PFSK-1 (cell line): ENCODE data around the gene CDCP2.

Experiments
- FOXP2 ChIP-seq: optimal IDR thresholded peaks from 2 replicates; pipeline ENCODE3; 2011; ENCODE audit warnings: borderline replicate concordance, control low read depth, inconsistent platforms; ENCODE audit not compliant: insufficient read depth; ENCODE audit errors: extremely low read length, extremely low read depth
- POLR2AphosphoS5 ChIP-seq: IDR thresholded peaks from 2 replicates; pipeline ENCODE4 v1.6.1; 2012; ENCODE audit warnings: low read depth, mild to moderate bottlenecking, control low read depth, low read length, moderate library complexity
- SIN3A ChIP-seq: IDR thresholded peaks from 2 replicates; pipeline ENCODE4 v1.6.1; 2012; ENCODE audit warnings: mild to moderate bottlenecking, low read length, moderate library complexity, borderline replicate concordance; ENCODE audit not compliant: insufficient read depth
- TAF1 ChIP-seq: IDR thresholded peaks from 2 replicates; pipeline ENCODE4 v1.6.1; 2012; ENCODE audit warnings: low read length, control low read depth, borderline replicate concordance; ENCODE audit not compliant: insufficient read depth
- TF ChIP-seq, protein P1 (sequence below), 2 experiments: IDR thresholded peaks; 2 replicates each; pipeline versions ENCODE4 v1.6.1 to v1.8.0; 2011 to 2012; ENCODE audit warnings: low read depth in 2 of 2, low read length in 2 of 2, control low read depth in 1 of 2, inconsistent platforms in 1 of 2, mild to moderate bottlenecking in 1 of 2, moderate library complexity in 1 of 2; ENCODE audit not compliant: insufficient read depth in 1 of 2

CDCP2 gene

DNA sequence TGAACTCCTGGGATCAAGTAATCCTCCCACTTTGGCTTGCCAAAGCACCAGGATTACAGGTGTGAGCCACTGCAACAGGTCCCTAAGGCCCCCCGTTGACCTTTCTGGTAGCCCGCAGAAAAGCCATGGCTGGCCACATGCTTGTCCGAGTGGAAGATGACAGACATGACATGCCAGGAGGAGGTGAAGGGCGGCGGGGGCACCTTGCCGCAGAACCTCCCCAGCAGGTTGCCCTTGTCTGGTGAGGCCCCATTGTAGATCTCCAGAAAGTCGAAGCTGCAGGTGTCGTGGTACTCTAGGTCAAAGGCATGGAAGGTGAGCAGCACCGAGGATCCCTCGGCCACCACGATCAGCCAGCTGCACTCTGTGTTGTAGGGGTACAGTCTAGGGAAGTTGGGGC, 8.4 kb downstream of the CDCP2 start:
- TF ChIP-seq, protein P1, sequence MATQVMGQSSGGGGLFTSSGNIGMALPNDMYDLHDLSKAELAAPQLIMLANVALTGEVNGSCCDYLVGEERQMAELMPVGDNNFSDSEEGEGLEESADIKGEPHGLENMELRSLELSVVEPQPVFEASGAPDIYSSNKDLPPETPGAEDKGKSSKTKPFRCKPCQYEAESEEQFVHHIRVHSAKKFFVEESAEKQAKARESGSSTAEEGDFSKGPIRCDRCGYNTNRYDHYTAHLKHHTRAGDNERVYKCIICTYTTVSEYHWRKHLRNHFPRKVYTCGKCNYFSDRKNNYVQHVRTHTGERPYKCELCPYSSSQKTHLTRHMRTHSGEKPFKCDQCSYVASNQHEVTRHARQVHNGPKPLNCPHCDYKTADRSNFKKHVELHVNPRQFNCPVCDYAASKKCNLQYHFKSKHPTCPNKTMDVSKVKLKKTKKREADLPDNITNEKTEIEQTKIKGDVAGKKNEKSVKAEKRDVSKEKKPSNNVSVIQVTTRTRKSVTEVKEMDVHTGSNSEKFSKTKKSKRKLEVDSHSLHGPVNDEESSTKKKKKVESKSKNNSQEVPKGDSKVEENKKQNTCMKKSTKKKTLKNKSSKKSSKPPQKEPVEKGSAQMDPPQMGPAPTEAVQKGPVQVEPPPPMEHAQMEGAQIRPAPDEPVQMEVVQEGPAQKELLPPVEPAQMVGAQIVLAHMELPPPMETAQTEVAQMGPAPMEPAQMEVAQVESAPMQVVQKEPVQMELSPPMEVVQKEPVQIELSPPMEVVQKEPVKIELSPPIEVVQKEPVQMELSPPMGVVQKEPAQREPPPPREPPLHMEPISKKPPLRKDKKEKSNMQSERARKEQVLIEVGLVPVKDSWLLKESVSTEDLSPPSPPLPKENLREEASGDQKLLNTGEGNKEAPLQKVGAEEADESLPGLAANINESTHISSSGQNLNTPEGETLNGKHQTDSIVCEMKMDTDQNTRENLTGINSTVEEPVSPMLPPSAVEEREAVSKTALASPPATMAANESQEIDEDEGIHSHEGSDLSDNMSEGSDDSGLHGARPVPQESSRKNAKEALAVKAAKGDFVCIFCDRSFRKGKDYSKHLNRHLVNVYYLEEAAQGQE (IDR thresholded peaks at IDR 0.05; ENCODE audit: insufficient read depth in 1 of 2, low read depth in 2 of 2, low read length in 2 of 2): no peak
- TF ChIP-seq SIN3A: no peak

DNA sequence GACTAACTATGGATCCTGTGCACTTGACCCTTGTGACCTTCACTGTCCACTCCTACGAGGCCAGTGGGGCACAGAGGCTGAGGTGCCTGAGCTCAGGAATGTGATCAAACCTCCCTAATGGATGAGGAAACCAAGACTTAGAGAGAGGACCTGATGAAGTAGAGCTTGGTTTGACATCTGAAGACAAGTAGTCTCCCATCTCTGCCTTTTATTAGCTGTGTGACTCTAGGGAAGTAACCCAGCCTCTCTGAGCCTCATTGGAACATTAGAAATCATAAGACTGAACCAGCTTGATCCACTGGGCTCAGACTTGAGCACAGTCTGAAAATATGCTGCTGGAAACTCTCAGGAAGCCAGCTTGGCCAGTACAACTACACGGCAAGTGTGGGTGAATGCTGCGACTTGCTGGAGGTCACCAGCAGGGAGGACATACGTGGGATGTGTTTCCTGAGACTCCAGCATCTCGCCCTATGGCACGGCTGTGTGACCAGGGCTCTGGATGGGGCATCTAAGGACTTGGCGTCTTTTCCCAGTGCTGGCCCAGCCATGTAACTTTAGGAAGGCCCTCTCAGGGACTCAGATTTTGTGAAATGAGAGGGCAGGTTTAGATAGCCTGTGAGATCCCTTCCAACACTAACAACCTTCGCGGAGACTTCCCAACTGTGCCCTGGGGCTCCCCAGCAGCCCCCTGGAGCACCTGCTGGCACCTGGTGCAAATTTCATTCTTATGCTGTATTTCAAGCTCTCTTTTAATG, 10.5 kb downstream of the CDCP2 start:
- TF ChIP-seq TAF1 (no peak), POLR2AphosphoS5 (no peak), SIN3A (no peak), FOXP2 (no peak)
- TF ChIP-seq, protein P1 (IDR thresholded peaks at IDR 0.05; ENCODE audit: insufficient read depth in 1 of 2, low read depth in 2 of 2, low read length in 2 of 2): no peak

DNA sequence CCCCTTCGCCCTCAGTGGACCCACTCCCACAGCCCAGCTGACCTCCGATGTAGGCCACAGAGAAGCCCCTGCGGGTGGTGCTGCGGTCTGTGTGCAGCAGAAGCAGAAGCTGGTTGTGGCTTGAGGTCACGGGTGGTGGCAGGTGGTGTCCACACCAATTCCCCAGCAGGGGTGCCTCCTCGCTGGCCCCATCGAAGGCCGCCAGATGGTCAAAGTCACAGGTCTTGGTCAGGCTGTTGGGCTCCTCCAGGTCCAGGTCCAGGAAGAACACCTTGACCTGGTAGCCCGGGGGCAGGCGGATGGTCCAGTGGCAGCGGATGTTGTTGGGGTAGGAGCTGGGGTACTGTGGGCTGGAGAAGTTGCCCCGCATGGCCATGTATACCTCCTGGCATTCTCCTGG, 13.1 kb downstream of the CDCP2 start:
- TF ChIP-seq POLR2AphosphoS5: no peak
- TF ChIP-seq, protein P1 (IDR thresholded peaks at IDR 0.05; ENCODE audit: insufficient read depth in 1 of 2, low read depth in 2 of 2, low read length in 2 of 2): no peak
- no peak for TF ChIP-seq SIN3A
- TF ChIP-seq FOXP2: no peak
- TF ChIP-seq TAF1: no peak

DNA sequence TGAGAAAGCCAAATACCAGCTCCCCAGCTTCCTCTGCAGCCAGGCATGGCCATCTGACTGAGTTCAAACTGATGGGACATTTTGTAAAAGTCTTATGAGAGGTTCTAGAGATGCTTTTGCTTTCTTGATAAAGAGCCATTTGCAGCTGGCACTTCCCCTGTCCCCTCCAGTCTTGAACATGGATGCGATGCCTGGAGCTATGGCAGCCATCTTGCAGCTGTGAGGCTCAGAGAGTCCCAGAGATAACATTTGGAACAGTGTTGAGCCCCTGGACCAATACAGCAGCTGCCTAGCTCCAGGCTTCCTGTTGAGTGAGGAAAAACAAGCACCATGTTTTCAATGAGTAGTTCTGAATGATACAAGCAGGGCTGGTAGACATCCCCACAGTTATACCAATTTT, 13.8 kb downstream of the CDCP2 start:
- TF ChIP-seq POLR2AphosphoS5 (no peak), SIN3A (no peak), TAF1 (no peak), FOXP2 (no peak)
- TF ChIP-seq, protein P1 (IDR thresholded peaks at IDR 0.05; ENCODE audit: insufficient read depth in 1 of 2, low read depth in 2 of 2, low read length in 2 of 2): no peak

DNA sequence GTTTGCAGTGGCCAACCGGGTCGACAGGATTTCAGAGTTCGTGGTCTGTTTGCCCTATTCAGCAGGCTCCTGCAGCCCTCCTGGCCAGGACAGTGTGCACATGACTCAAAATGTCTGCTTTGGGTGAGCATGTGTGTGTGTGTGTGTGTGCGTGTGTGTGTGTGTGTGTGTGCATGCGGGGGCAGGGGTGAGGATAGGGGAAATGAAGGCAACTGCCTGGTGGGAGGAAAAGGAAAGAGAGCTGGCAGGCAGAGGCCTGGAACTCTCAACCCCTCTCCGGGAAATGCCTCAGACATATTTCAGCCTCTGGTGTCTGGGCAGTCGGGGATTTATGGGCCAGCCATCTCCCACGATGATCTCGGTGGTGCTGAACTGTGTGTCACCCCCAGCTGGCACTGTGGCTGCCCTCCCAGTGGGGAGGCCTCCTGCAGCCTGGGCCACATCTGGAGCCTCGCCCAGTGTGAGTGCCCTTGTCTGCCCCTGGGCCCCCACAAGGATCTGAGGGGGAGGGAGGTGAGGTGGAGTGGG, 15.2 kb downstream of the CDCP2 start:
- no peak for TF ChIP-seq FOXP2
- TF ChIP-seq, protein P1 (IDR thresholded peaks at IDR 0.05; ENCODE audit: insufficient read depth in 1 of 2, low read depth in 2 of 2, low read length in 2 of 2): no peak
- TF ChIP-seq SIN3A: no peak
- no peak for TF ChIP-seq POLR2AphosphoS5
- no peak for TF ChIP-seq TAF1
